C4-2B (cell line): Measurements from ENCODE around the gene CXADR.

Experiments used
- CTCF ChIP-seq: fragments of 450-650 bp; conservative IDR thresholded peaks from 2 replicates; pipeline ENCODE4 v1.5.1; 2017; ENCODE audit warnings: mild to moderate bottlenecking
- ZFX ChIP-seq: fragments of 450-650 bp; IDR thresholded peaks from 2 replicates; pipeline ENCODE4 v1.6.1; 2017

GRCh38 chr21:17552410-17552809 lies 39.6 kb downstream of the CXADR start:
- no peak for TF ChIP-seq CTCF
- no peak for TF ChIP-seq ZFX
